ENCODE measurements around the gene MLLT1. TPM values are rescaled to one million over a fixed set of nuclear protein-coding genes. Genes with fewer than 3 reads are reported as not detected.

MLLT1 gene
- total RNA-seq, 2 experiments from 2014 or later = 17.5 to 56.0 TPM

- Histone ChIP-seq H3K36me3 (ENCODE audit: insufficient read depth, low read length) (no peaks in the 10 kb centered on the region), H3K9me3 (ENCODE audit: low read length) (no peaks in the 10 kb centered on the region), H3K27ac (ENCODE audit: low read depth, low read length, poor library complexity, severe bottlenecking) (no peak overlapping the region), H3K4me3 (ENCODE audit: low read depth, low read length, poor library complexity, severe bottlenecking) (no peak overlapping the region), H3K79me2 (ENCODE audit: insufficient read depth, low read depth, low read length) (no peaks in the 10 kb centered on the region), H4K20me1 (ENCODE audit: insufficient read depth, low read length) (no peaks in the 10 kb centered on the region), H2AFZ (ENCODE audit: low read length) (no peak overlapping the region), H3K9me2 (ENCODE audit: insufficient read depth, low read length) (no peaks in the 10 kb centered on the region), H3K4me1 (ENCODE audit: insufficient read depth, low read length, poor library complexity, severe bottlenecking) (no peaks in the 10 kb centered on the region), H3K4me2 (ENCODE audit: low read length) (no peak overlapping the region)
- ChIA-PET CTCF (ENCODE audit: unreplicated experiment) (no interaction called here), POLR2A (interaction anchor here (0.6 to 0.7 kb wide), 2 partner anchors 332 to 543 kb away, joined by 3 to 4 read pairs; no protein-coding TSS in a partner anchor)
- intact Hi-C loops (cut with micrococcal nuclease; ENCODE audit: unreplicated experiment) = no loop called here
- no TSS peak for BruUV-seq (replicated peaks)
- no peak for DNase-seq (ENCODE audit: low spot score)
- TF ChIP-seq, protein P1, sequence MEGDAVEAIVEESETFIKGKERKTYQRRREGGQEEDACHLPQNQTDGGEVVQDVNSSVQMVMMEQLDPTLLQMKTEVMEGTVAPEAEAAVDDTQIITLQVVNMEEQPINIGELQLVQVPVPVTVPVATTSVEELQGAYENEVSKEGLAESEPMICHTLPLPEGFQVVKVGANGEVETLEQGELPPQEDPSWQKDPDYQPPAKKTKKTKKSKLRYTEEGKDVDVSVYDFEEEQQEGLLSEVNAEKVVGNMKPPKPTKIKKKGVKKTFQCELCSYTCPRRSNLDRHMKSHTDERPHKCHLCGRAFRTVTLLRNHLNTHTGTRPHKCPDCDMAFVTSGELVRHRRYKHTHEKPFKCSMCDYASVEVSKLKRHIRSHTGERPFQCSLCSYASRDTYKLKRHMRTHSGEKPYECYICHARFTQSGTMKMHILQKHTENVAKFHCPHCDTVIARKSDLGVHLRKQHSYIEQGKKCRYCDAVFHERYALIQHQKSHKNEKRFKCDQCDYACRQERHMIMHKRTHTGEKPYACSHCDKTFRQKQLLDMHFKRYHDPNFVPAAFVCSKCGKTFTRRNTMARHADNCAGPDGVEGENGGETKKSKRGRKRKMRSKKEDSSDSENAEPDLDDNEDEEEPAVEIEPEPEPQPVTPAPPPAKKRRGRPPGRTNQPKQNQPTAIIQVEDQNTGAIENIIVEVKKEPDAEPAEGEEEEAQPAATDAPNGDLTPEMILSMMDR (conservative IDR thresholded peaks at IDR 0.05; ENCODE audit: low read length) = no peak
- no peak for TF ChIP-seq EZH2phosphoT487 (IDR thresholded peaks at IDR 0.05; ENCODE audit: borderline replicate concordance, low read depth, low read length)
Measured at GRCh38 chr19:6325614-6326013, 45.8 kb upstream of the MLLT1 start.

DNA sequence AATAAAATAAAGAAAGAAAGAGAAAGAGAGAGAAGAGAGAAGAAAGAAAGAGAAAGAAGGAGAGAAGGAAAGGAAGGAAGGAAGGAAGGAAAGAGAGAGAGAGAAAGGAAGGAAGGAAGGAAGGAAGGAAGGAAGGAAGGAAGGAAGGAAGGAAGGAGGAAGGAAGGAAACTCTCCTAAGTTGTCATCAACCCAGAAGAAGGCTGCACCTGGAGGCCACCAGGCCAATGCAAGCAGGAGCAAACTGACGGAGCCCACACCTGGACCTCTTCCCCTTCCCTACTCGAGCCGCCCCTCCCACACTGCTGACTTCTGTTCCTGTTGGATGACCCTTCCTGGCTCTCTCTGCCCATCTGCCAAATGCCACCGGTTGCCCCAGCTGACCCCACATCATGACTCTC lies 45.0 kb upstream of the MLLT1 start:
- Histone ChIP-seq H3K36me3 (ENCODE audit: insufficient read depth, low read length) (no peaks in the 10 kb centered on the region), H3K9me2 (ENCODE audit: insufficient read depth, low read length) (no peaks in the 10 kb centered on the region), H3K9me3 (ENCODE audit: low read length) (no peaks in the 10 kb centered on the region), H3K79me2 (ENCODE audit: insufficient read depth, low read depth, low read length) (no peaks in the 10 kb centered on the region), H3K4me1 (ENCODE audit: insufficient read depth, low read length, poor library complexity, severe bottlenecking) (no peaks in the 10 kb centered on the region), H3K4me2 (ENCODE audit: low read length) (no peak overlapping the region), H4K20me1 (ENCODE audit: insufficient read depth, low read length) (no peaks in the 10 kb centered on the region), H2AFZ (ENCODE audit: low read length) (no peak overlapping the region), H3K4me3 (ENCODE audit: low read depth, low read length, poor library complexity, severe bottlenecking) (no peak overlapping the region), H3K27ac (ENCODE audit: low read depth, low read length, poor library complexity, severe bottlenecking) (no peak overlapping the region)
- BruUV-seq (replicated peaks) = no TSS peak
- ChIA-PET CTCF (ENCODE audit: unreplicated experiment) (no interaction called here), POLR2A (no interaction called here)
- TF ChIP-seq, protein P1 (conservative IDR thresholded peaks at IDR 0.05; ENCODE audit: low read length) = no peak
- TF ChIP-seq EZH2phosphoT487 (IDR thresholded peaks at IDR 0.05; ENCODE audit: borderline replicate concordance, low read depth, low read length) = no peak
- intact Hi-C loops (cut with micrococcal nuclease; ENCODE audit: unreplicated experiment) = no loop called here
- no peak for DNase-seq (ENCODE audit: low spot score)

- Histone ChIP-seq H3K4me2 (ENCODE audit: low read length) (no peak overlapping the region), H3K36me3 (ENCODE audit: insufficient read depth, low read length) (no peaks in the 10 kb centered on the region), H4K20me1 (ENCODE audit: insufficient read depth, low read length) (no peaks in the 10 kb centered on the region), H3K9me3 (ENCODE audit: low read length) (no peaks in the 10 kb centered on the region), H2AFZ (ENCODE audit: low read length) (no peak overlapping the region), H3K9me2 (ENCODE audit: insufficient read depth, low read length) (no peaks in the 10 kb centered on the region), H3K4me1 (ENCODE audit: insufficient read depth, low read length, poor library complexity, severe bottlenecking) (no peaks in the 10 kb centered on the region), H3K4me3 (ENCODE audit: low read depth, low read length, poor library complexity, severe bottlenecking) (no peak overlapping the region), H3K27ac (ENCODE audit: low read depth, low read length, poor library complexity, severe bottlenecking) (no peak overlapping the region), H3K79me2 (ENCODE audit: insufficient read depth, low read depth, low read length) (no peaks in the 10 kb centered on the region)
- TF ChIP-seq EZH2phosphoT487 (IDR thresholded peaks at IDR 0.05; ENCODE audit: borderline replicate concordance, low read depth, low read length) = no peak
- TF ChIP-seq, protein P1 (conservative IDR thresholded peaks at IDR 0.05; ENCODE audit: low read length) = no peak
- BruUV-seq (replicated peaks) = no TSS peak
- DNase-seq (ENCODE audit: low spot score) = no peak
- CTCF ChIA-PET (ENCODE audit: unreplicated experiment) = no interaction called here
- intact Hi-C loops (cut with micrococcal nuclease; ENCODE audit: unreplicated experiment) = no loop called here
- POLR2A ChIA-PET = no interaction called here
Measured at GRCh38 chr19:6322284-6322683, 42.5 kb upstream of the MLLT1 start.

Data from OCI-LY7 (cell line).